Transverse colon (tissue), 4 donors: ENCODE measurements around the gene PDZD2. TPM values are rescaled to one million over a fixed set of nuclear protein-coding genes. Genes with fewer than 3 reads are reported as not detected.
"Not testable (repeated sequence)": the region's sequence is repeated elsewhere in the genome, so short reads cannot be mapped to it uniquely, and the experiment has no call there.

Experiments used
- DNase-seq: peaks from one replicate; pipeline ENCODE4 v3.0.0-alpha.2; 2019
- H3K27ac ChIP-seq, 4 donors: fragments of 200-600 bp; sonication (generic); 2 replicates each; pipeline ENCODE4 v1.5.1; 2016 to 2018; ENCODE audit warnings: inconsistent platforms in 4 of 4
- H3K27me3 ChIP-seq: fragments of 200-600 bp; sonication (generic); 2 replicates; pipeline ENCODE4 v1.5.1; 2017; ENCODE audit warnings: inconsistent platforms
- H3K36me3 ChIP-seq, 4 donors: fragments of 200-600 bp; sonication (generic); 2 replicates each; pipeline ENCODE4 v1.5.1; 2017 to 2019; ENCODE audit warnings: inconsistent platforms in 4 of 4
- H3K4me1 ChIP-seq, 4 donors: fragments of 200-600 bp; sonication (generic); 2 replicates each; pipeline ENCODE4 v1.5.1; 2017 to 2020; ENCODE audit warnings: inconsistent platforms in 4 of 4
- H3K4me3 ChIP-seq, 4 donors: fragments of 200-600 bp; sonication (generic); 1 replicate in 1 of 4; 2 replicates in 3 of 4; pipeline versions ENCODE4 v1.5.1 to v1.6.1; 2017 to 2019; ENCODE audit warnings: inconsistent platforms in 4 of 4
- H3K9me3 ChIP-seq, 2 donors: fragments of 200-600 bp; sonication (generic); 2 replicates each; pipeline ENCODE4 v1.5.1; 2017 to 2019; ENCODE audit warnings: inconsistent platforms in 2 of 2
- EP300 ChIP-seq: sonication (generic); formaldehyde crosslinking; IDR thresholded peaks from one replicate; pipeline ENCODE4 v1.6.1; 2017; ENCODE audit warnings: antibody characterized with exemption, low read depth
- POLR2A ChIP-seq: fragments of 450-650 bp; IDR thresholded peaks from one replicate; pipeline ENCODE4 v1.6.1; 2016; ENCODE audit warnings: antibody characterized with exemption, mild to moderate bottlenecking, moderate library complexity
- POLR2AphosphoS5 ChIP-seq, 3 donors: sonication (generic); formaldehyde crosslinking; IDR thresholded peaks; one replicate each; pipeline ENCODE4 v1.6.1; 2016; ENCODE audit warnings: antibody characterized with exemption in 3 of 3
- WGBS, 2 donors: methylation state at CpG; one replicate each; pipeline ENCODE4 v1.1.5; 2018; ENCODE audit warnings: low coverage in 1 of 2; 5-methylcytosine and 5-hydroxymethylcytosine counted together
- in situ Hi-C, 4 donors: fragments of 200-750 bp; cut with MboI; loops; one replicate each; pipeline versions ENCODE4 v1.15.0 to v1.15.1; 2017; ENCODE audit warnings: low sequenced_read_pairs in 3 of 4, low pct_ligation_motif_present in 1 of 4, low pct_unique_long_range_greater_than_20kb in 1 of 4
- intact Hi-C: fragments of 100-400 bp; cut with DNase I; formaldehyde crosslinking; loops from one replicate; pipeline ENCODE4 v1.15.1; 2023; ENCODE audit warnings: low total_unique reads
- total RNA-seq, 4 donors: library from RNA; depleted of rRNA; stranded (reverse); fragments of >200 nt; gene quantifications; one replicate each; pipeline ENCODE4 v1.1.0, GENCODE V29; 2016
- TF ChIP-seq, protein P1 (sequence below), 5 experiments: fragments of 200-600 bp in 3 of 5; fragments of 450-650 bp in 2 of 5; sonication (generic) in 3 of 5; IDR thresholded peaks; 1 replicate in 2 of 5; 2 replicates in 3 of 5; pipeline ENCODE4 v1.5.1; 2016 to 2017; ENCODE audit warnings: antibody characterized with exemption in 5 of 5, inconsistent platforms in 3 of 5, mild to moderate bottlenecking in 2 of 5, moderate library complexity in 1 of 5

Gene PDZD2
- total RNA-seq, 4 donors from 2014 or later, result 2.0 to 3.7 (median 2.8) TPM

DNA sequence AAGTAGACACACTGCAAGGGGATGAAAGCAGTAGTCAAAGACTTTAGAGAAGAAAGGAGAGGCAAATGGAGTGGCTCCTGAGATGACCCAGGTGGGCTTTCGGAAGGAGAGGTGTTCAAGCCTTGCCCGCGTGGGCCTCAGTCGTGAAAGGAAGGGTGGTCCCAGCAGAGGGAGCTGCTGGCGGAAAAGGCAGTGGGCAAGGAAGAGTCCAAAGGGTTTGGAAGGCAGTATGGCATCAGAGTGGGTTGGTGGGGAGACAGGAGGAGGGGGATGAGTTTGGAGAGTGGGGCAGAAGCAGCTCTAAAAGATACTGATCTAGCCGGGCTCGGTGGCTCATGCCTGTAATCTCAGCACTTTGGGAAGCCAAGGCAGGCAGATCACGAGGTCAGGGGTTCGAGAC is 369.8 kb downstream of the PDZD2 start:
- intact Hi-C loops, result no loop called here
- 82 to 94% methylated on average over 5 to 9 of the region's 9 CpGs for WGBS, 2 donors
- no peaks in the 10 kb centered on the region for H3K27me3 ChIP-seq

DNA sequence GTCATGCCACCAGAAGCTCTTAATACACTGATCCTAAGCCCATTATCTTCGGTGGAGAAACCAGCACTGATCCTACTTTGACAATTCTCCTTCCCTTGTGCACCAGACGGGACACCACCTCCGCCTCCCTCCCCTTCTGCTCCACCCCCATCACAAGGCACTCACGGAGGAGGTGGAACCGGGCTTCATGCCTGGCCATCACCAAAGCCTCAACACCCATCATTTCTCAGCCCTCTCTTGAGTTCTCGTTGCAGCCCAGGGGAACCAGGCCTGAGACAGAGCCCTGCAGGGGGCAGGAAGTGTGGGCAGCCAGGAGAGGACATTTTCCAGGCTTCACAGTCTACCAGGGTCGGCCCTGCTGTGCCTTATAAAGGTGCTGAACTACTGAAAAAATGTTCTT is 374.7 kb downstream of the PDZD2 start:
- Histone ChIP-seq H3K4me1 (peaks cover 0 to 14% (median 0%) of the 10 kb centered on the region in 4 donors), H3K9me3 (no peaks in the 10 kb centered on the region), H3K27ac (no peak overlapping the region), H3K4me3 (no peak overlapping the region), H3K36me3 (no peaks in the 10 kb centered on the region), H3K27me3 (no peaks in the 10 kb centered on the region)
- TF ChIP-seq POLR2A (no peak), POLR2AphosphoS5 (IDR thresholded peaks at IDR 0.05) (no peak), EP300 (no peak)
- TF ChIP-seq, protein P1, sequence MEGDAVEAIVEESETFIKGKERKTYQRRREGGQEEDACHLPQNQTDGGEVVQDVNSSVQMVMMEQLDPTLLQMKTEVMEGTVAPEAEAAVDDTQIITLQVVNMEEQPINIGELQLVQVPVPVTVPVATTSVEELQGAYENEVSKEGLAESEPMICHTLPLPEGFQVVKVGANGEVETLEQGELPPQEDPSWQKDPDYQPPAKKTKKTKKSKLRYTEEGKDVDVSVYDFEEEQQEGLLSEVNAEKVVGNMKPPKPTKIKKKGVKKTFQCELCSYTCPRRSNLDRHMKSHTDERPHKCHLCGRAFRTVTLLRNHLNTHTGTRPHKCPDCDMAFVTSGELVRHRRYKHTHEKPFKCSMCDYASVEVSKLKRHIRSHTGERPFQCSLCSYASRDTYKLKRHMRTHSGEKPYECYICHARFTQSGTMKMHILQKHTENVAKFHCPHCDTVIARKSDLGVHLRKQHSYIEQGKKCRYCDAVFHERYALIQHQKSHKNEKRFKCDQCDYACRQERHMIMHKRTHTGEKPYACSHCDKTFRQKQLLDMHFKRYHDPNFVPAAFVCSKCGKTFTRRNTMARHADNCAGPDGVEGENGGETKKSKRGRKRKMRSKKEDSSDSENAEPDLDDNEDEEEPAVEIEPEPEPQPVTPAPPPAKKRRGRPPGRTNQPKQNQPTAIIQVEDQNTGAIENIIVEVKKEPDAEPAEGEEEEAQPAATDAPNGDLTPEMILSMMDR (IDR thresholded peaks at IDR 0.05), result no peak
- no peak for DNase-seq
- WGBS, 2 donors, result 20 to 53% methylated on average over 1 to 7 of the region's 7 CpGs
- intact Hi-C loops (no loop called here), in situ Hi-C loops (no loop called here)

More for the DNA sequence above, 369.8 kb downstream of the PDZD2 start:
- no peak overlapping the region for H3K27ac ChIP-seq
- in situ Hi-C loops, result no loop called here
- H3K9me3 ChIP-seq, result no peaks in the 10 kb centered on the region
- H3K4me1 ChIP-seq, result no peaks in the 10 kb centered on the region
- TF ChIP-seq POLR2A, result no peak
- TF ChIP-seq, protein P1 (IDR thresholded peaks at IDR 0.05), result no peak
- no peak for TF ChIP-seq POLR2AphosphoS5 (IDR thresholded peaks at IDR 0.05)
- TF ChIP-seq EP300, result no peak
- no peak for DNase-seq
- H3K36me3 ChIP-seq, result no peaks in the 10 kb centered on the region
- no peak overlapping the region for H3K4me3 ChIP-seq

DNA sequence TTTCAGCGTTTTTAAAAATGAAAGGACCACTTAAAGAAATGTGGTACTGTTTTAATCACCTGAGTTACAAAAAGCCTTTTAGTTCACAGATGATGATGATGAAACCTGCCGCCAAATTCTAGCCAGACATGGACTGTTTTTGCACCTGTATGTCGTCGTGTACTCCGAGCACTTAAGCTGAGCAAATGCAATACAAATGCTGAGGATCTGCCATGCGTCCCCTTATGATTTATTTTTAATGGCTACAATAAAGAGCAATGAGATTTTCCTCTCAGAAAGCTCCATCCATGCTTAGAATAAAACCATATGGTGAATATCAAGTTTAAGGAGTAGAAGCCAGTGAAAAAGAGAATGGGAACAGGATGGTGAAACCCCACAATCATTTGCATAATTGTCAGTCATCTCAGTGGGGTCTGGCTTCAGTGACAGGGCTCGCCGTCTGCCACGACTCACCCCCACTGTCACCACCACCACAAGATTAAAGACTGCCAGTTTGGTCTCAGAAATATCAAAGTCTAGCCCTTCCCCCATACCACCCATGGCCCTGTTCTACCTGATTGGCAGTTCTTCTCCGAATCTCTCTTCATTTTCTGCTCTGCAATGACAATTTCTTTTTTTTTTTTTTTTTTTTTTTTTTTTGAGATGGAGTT is 375.3 kb downstream of the PDZD2 start:
- intact Hi-C loops (no loop called here), in situ Hi-C loops (no loop called here)
- Histone ChIP-seq H3K9me3 (no peaks in the 10 kb centered on the region), H3K27me3 (no peaks in the 10 kb centered on the region), H3K4me3 (no peak overlapping the region), H3K4me1 (peaks cover 0 to 15% (median 0%) of the 10 kb centered on the region in 4 donors), H3K27ac (no peak overlapping the region), H3K36me3 (no peaks in the 10 kb centered on the region)
- WGBS, 2 donors, result 70 to 76% methylated on average over 8 to 10 of the region's 10 CpGs
- no peak for DNase-seq
- no peak for TF ChIP-seq POLR2AphosphoS5 (IDR thresholded peaks at IDR 0.05)
- no peak for TF ChIP-seq POLR2A
- TF ChIP-seq, protein P1 (IDR thresholded peaks at IDR 0.05), result no peak
- no peak for TF ChIP-seq EP300

- peaks cover 0 to 15% (median 0%) of the 10 kb centered on the region in 4 donors for H3K4me1 ChIP-seq
- H3K36me3 ChIP-seq, H3K4me3 ChIP-seq, H3K27ac ChIP-seq, in situ Hi-C loops, H3K27me3 ChIP-seq, DNase-seq, H3K9me3 ChIP-seq, intact Hi-C loops: not testable (repeated sequence)
- 83 to 92% methylated on average over 2 to 9 of the region's 9 CpGs for WGBS, 2 donors
These were observed 376.3 kb downstream of the PDZD2 start for GRCh38 chr5:32015262-32015661.
